ENCODE data around the gene ZNF441.

DNA sequence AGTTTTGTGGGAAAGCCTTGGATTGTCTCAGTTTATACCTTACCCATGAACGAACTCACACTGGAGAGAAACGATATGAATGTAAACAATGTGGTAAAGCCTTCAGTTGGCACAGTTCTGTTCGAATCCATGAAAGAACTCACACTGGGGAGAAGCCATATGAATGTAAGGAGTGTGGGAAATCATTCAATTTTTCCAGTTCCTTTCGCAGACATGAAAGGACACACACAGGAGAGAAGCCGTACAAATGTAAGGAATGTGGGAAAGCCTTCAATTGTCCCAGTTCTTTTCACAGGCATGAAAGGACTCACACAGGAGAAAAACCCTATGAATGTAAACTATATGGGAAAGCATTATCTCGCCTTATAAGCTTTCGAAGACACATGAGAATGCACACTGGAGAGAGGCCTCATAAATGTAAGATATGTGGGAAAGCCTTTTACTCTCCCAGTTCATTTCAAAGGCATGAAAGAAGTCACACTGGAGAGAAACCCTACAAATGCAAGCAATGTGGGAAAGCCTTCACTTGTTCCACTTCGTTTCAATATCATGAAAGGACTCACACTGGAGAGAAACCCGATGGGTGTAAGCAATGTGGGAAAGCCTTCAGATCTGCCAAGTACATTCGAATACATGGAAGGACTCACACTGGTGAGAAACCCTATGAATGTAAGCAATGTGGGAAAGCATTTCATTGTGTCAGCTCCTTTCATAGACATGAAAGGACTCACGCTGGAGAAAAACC is 39.7 kb downstream of the ZNF441 start:
- TF ChIP-seq, protein P1, sequence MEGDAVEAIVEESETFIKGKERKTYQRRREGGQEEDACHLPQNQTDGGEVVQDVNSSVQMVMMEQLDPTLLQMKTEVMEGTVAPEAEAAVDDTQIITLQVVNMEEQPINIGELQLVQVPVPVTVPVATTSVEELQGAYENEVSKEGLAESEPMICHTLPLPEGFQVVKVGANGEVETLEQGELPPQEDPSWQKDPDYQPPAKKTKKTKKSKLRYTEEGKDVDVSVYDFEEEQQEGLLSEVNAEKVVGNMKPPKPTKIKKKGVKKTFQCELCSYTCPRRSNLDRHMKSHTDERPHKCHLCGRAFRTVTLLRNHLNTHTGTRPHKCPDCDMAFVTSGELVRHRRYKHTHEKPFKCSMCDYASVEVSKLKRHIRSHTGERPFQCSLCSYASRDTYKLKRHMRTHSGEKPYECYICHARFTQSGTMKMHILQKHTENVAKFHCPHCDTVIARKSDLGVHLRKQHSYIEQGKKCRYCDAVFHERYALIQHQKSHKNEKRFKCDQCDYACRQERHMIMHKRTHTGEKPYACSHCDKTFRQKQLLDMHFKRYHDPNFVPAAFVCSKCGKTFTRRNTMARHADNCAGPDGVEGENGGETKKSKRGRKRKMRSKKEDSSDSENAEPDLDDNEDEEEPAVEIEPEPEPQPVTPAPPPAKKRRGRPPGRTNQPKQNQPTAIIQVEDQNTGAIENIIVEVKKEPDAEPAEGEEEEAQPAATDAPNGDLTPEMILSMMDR (IDR thresholded peaks at IDR 0.05 in 4 of 5, conservative IDR thresholded peaks at IDR 0.05 in 1 of 5): no peak
- no peak for TF ChIP-seq POLR2A (IDR thresholded peaks at IDR 0.05)
